Erythroblast (primary cell): ENCODE measurements around the gene SLN.

Source experiments
- GATA1 ChIP-seq: IDR thresholded peaks from 2 replicates; pipeline ENCODE4 v1.6.1; 2011; ENCODE audit warnings: low read depth, mild to moderate bottlenecking, control low read depth, low read length, moderate library complexity
- POLR2A ChIP-seq: IDR thresholded peaks from 2 replicates; pipeline ENCODE4 v1.6.1; 2011; ENCODE audit warnings: mild to moderate bottlenecking, low read length

DNA sequence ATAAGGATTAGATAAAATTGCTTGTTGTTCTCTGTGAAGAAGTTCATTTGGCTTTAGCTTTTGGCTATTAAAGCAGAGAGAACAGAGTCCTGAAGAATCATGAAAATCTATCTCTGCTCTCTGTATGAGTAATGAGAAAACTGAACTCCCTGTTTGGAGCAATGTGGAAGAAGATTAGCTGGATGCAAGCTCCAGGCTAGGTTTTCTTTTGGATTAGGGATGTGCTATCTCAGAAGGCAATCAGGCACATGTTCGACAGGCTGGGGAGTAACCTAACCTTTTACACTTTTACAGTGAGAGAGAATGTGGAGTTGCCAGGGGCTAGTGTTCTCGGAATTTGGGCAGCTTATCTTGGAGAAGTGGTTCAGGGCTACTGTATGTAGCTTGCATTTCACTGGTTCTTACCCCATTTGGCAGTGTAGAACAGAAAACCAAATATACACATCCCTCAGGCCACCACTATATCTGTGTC, 8.5 kb upstream of the SLN start:
- TF ChIP-seq POLR2A (no peak), GATA1 (no peak)
